Activated CD4-positive, alpha-beta T cell treated with anti-CD3 and anti-CD28 coated beads, Interleukin-2, amount 50 U/mL, for 16 hours (primary cell): ENCODE data around the gene TUBGCP3.
"Not testable (repeated sequence)": the region's sequence is repeated elsewhere in the genome, so short reads cannot be mapped to it uniquely, and the experiment has no call there.

Source experiments
- DNase-seq: peaks from one replicate; pipeline ENCODE4 v3.0.0-alpha.2; 2020

Gene TUBGCP3

GRCh38 chr13:112525356-112525945 lies 62.5 kb downstream of the TUBGCP3 start:
- DNase-seq, result no peak

- DNase-seq, result no peak
Observed at GRCh38 chr13:112522578-112522977, 65.4 kb downstream of the TUBGCP3 start.

- no peak for DNase-seq
Observed at GRCh38 chr13:112521073-112521685, 66.8 kb downstream of the TUBGCP3 start.

- DNase-seq, result no peak
Observed at GRCh38 chr13:112519517-112520060, 68.4 kb downstream of the TUBGCP3 start.

- no peak for DNase-seq
Observed at GRCh38 chr13:112516218-112516617, 71.7 kb downstream of the TUBGCP3 start.

GRCh38 chr13:112513761-112514160 lies 74.2 kb downstream of the TUBGCP3 start:
- no peak for DNase-seq

GRCh38 chr13:112510987-112511685 lies 76.8 kb downstream of the TUBGCP3 start:
- peak; percentile 49 for DNase-seq

GRCh38 chr13:112510002-112510780 lies 77.8 kb downstream of the TUBGCP3 start:
- peak; percentile 12 for DNase-seq

- DNase-seq, result no peak
Observed at GRCh38 chr13:112509190-112509589, 78.8 kb downstream of the TUBGCP3 start.

- DNase-seq, result no peak
Observed at GRCh38 chr13:112506046-112506445, 81.9 kb downstream of the TUBGCP3 start.

- DNase-seq, result no peak
Observed at GRCh38 chr13:112496166-112496565, 91.8 kb downstream of the TUBGCP3 start.

GRCh38 chr13:112495465-112495864 lies 92.5 kb downstream of the TUBGCP3 start:
- no peak for DNase-seq

- DNase-seq, result no peak
Observed at GRCh38 chr13:112489199-112489598, 98.8 kb downstream of the TUBGCP3 start.

GRCh38 chr13:112488343-112489050 lies 99.5 kb downstream of the TUBGCP3 start:
- not testable (repeated sequence) for DNase-seq

GRCh38 chr13:112487127-112487517 lies 100.8 kb downstream of the TUBGCP3 start:
- no peak for DNase-seq

- DNase-seq, result no peak
Observed at GRCh38 chr13:112486386-112487126, 101.4 kb downstream of the TUBGCP3 start.

GRCh38 chr13:112485814-112486213 lies 102.1 kb downstream of the TUBGCP3 start:
- DNase-seq, result not testable (repeated sequence)

- no peak for DNase-seq
Observed at GRCh38 chr13:112483299-112483698, 104.7 kb downstream of the TUBGCP3 start.

- DNase-seq, result no peak
Observed at GRCh38 chr13:112481458-112481857, 106.5 kb downstream of the TUBGCP3 start.

- no peak for DNase-seq
Observed at GRCh38 chr13:112479389-112479788, 108.6 kb downstream of the TUBGCP3 start.

- no peak for DNase-seq
Observed at GRCh38 chr13:112477070-112477619, 110.8 kb downstream of the TUBGCP3 start.
